ENCODE results near the gene GMDS. TPM values are rescaled to one million over a fixed set of nuclear protein-coding genes. Genes with fewer than 3 reads are reported as not detected.
A peak's percentile ranks its signal among the peaks of the same experiment; 100 is the strongest.

GMDS gene
- total RNA-seq, 1 donor from 2014 or later, result 7.2 TPM

DNA sequence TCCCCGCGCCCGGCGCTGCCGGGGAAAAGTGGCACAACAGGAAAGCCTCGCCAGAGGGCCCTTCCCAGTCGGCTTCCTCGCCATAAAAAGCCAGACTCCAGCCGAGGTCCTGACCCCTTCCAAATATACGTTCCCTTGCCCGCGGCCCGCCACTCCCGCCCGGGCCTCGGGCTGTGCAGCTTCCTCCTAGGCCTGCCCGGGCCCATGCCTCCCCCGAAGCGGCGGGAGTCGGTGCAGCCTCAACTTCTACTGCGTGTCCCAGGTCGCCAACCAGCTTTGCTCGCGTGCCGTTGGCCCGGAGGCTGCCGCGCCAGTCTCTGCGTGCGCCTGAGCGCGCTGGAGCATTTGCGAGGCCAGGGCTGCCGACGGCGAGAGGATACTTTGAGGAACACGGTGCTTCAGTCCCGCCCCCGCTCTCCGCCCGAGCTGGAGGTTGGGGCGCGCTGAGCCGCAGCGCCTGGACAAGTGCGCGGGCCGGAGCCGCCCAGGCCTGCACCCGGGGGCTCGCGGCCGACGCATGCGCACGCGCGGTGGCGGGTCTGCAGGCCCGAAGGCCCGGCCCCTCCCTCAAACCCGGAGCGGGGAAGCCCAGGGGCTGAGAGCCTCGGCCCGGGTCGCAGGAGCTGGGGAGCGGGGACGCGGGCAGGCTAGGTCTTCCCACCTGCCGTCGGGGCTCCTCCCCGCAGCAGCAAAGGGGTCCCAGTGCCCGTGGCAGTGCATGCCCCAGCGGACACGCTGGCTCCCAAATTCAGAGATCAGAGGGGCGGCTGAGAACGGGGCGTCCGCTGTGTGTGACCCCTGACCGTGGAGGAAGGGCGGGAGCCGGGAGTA, 625.5 kb downstream of the GMDS start:
- Histone ChIP-seq H3K9me3 (replicated peaks) (no peaks in the 10 kb centered on the region), H3K4me3 (peak overlapping the region; percentile 56), H3K27ac (replicated peaks) (peak overlapping the region; percentile 59), H3K4me1 (peaks cover 27% of the 10 kb centered on the region), H3K27me3 (ENCODE audit: low read depth) (peaks cover 100% of the 10 kb centered on the region), H3K36me3 (no peaks in the 10 kb centered on the region)
- intact Hi-C loops (cut with micrococcal nuclease), result no loop called here
- no peak for DNase-seq
- TF ChIP-seq, protein P1, sequence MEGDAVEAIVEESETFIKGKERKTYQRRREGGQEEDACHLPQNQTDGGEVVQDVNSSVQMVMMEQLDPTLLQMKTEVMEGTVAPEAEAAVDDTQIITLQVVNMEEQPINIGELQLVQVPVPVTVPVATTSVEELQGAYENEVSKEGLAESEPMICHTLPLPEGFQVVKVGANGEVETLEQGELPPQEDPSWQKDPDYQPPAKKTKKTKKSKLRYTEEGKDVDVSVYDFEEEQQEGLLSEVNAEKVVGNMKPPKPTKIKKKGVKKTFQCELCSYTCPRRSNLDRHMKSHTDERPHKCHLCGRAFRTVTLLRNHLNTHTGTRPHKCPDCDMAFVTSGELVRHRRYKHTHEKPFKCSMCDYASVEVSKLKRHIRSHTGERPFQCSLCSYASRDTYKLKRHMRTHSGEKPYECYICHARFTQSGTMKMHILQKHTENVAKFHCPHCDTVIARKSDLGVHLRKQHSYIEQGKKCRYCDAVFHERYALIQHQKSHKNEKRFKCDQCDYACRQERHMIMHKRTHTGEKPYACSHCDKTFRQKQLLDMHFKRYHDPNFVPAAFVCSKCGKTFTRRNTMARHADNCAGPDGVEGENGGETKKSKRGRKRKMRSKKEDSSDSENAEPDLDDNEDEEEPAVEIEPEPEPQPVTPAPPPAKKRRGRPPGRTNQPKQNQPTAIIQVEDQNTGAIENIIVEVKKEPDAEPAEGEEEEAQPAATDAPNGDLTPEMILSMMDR (IDR thresholded peaks at IDR 0.05; ENCODE audit: borderline replicate concordance), result no peak

- Histone ChIP-seq H3K27me3 (ENCODE audit: low read depth) (peaks cover 100% of the 10 kb centered on the region), H3K4me1 (peaks cover 28% of the 10 kb centered on the region), H3K36me3 (no peaks in the 10 kb centered on the region), H3K4me3 (peak overlapping the region; percentile 56), H3K9me3 (replicated peaks) (no peaks in the 10 kb centered on the region), H3K27ac (replicated peaks) (peak overlapping the region; percentile 59)
- intact Hi-C loops (cut with micrococcal nuclease), result no loop called here
- no peak for DNase-seq
- TF ChIP-seq, protein P1 (IDR thresholded peaks at IDR 0.05; ENCODE audit: borderline replicate concordance), result no peak
Observed at GRCh38 chr6:1619098-1619672, 626.2 kb downstream of the GMDS start.

DNA sequence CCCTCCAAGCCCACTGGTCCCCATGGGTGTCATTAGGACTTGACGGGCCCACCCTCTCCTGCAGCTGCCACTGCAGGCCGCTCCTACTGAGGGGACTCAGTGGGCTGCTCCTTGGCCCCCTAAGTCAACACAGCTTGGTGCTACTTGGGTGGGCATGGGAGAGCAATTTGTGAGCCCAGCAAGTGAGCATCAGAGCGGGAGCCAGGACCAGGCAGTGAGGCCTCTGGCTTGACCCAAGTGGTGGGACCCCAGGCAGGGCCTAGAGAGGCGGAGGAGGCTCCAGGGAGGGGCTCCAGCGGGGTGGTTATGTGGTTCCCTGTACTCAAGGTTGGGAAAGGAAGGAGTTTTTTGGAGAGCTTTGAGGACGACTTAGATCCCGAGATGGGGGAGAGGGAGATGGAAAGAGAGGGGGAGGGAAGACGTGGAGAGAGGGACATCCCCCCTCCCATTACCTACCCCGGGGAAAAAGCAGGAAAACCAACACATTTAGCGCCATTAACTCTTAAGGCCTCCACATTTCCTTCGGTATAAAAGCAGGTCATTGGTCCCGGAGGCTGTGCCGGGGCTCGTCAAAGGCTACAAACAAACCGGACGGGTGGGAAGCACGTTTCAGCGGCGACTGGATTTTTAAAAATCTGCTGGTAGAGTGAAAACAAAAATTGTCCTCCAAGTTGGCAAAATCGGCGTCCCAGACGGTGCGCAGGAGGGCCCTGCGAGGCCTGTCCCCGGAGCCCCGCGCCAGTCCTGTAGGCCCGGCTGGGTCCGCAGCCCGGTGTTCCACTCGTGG, 626.9 kb downstream of the GMDS start:
- Histone ChIP-seq H3K27me3 (ENCODE audit: low read depth) (peaks cover 100% of the 10 kb centered on the region), H3K9me3 (replicated peaks) (no peaks in the 10 kb centered on the region), H3K4me1 (peaks cover 30% of the 10 kb centered on the region), H3K27ac (replicated peaks) (peak overlapping the region; percentile 59), H3K4me3 (peak overlapping the region; percentile 56), H3K36me3 (no peaks in the 10 kb centered on the region)
- DNase-seq, result no peak
- TF ChIP-seq, protein P1 (IDR thresholded peaks at IDR 0.05; ENCODE audit: borderline replicate concordance), result no peak
- intact Hi-C loops (cut with micrococcal nuclease), result no loop called here

- no peak for DNase-seq
- H3K27ac ChIP-seq (replicated peaks), result peak overlapping the region; percentile 38
Observed at GRCh38 chr6:1617466-1618310, 627.7 kb downstream of the GMDS start.

More at GRCh38 chr6:1617466-1618310, 627.7 kb downstream of the GMDS start:
- Histone ChIP-seq H3K36me3 (no peaks in the 10 kb centered on the region), H3K27me3 (ENCODE audit: low read depth) (peaks cover 100% of the 10 kb centered on the region), H3K9me3 (replicated peaks) (no peaks in the 10 kb centered on the region), H3K4me1 (peaks cover 37% of the 10 kb centered on the region), H3K4me3 (no peak overlapping the region)
- TF ChIP-seq, protein P1 (IDR thresholded peaks at IDR 0.05; ENCODE audit: borderline replicate concordance), result no peak
- intact Hi-C loops (cut with micrococcal nuclease), result no loop called here

All from left ventricle myocardium inferior (tissue), 1 donor.